GM23338 (cell line): Measurements from ENCODE around the gene FARS2. TPM values are rescaled to one million over a fixed set of nuclear protein-coding genes. Genes with fewer than 3 reads are reported as not detected.
"Not testable (repeated sequence)": the region's sequence is repeated elsewhere in the genome, so short reads cannot be mapped to it uniquely, and the experiment has no call there.

Experiments used
- ATAC-seq: fragments of 200-7000 bp; cut with Tn5 transposase; 3 replicates; pipeline ENCODE4 v1.9.1; 2020
- DNase-seq: peaks from one replicate; pipeline ENCODE4 v3.0.0-alpha.2; 2015; ENCODE audit warnings: low spot score
- H2AFZ ChIP-seq: fragments of 200-600 bp; sonication (generic); 2 replicates; pipeline ENCODE4 v1.8.0; 2016; ENCODE audit warnings: antibody characterized with exemption, mild to moderate bottlenecking, moderate library complexity
- H3F3A ChIP-seq: fragments of 200-600 bp; sonication (generic); replicated peaks from 2 replicates; pipeline ENCODE4 v1.8.0; 2017; ENCODE audit warnings: antibody characterized with exemption, mixed run types, low read depth
- H3K27ac ChIP-seq: fragments of 200-600 bp; sonication (generic); 2 replicates; pipeline ENCODE4 v1.6.1; 2016; ENCODE audit warnings: low read depth
- H3K27me3 ChIP-seq: fragments of 200-600 bp; sonication (generic); 2 replicates; pipeline ENCODE4 v1.8.0; 2016; ENCODE audit warnings: mild to moderate bottlenecking, mixed run types, moderate library complexity; ENCODE audit not compliant: insufficient read depth
- H3K36me3 ChIP-seq: fragments of 200-600 bp; sonication (generic); 2 replicates; pipeline ENCODE4 v1.8.0; 2016; ENCODE audit warnings: mild to moderate bottlenecking; ENCODE audit not compliant: insufficient read depth
- H3K4me1 ChIP-seq: fragments of 200-600 bp; sonication (generic); 2 replicates; pipeline ENCODE4 v1.8.0; 2016; ENCODE audit warnings: mild to moderate bottlenecking, moderate library complexity; ENCODE audit not compliant: insufficient read depth
- H3K4me2 ChIP-seq: fragments of 200-600 bp; sonication (generic); 2 replicates; pipeline ENCODE4 v1.7.1; 2017; ENCODE audit warnings: mixed run types
- H3K4me3 ChIP-seq: fragments of 200-600 bp; sonication (generic); 2 replicates; pipeline ENCODE4 v1.6.1; 2016; ENCODE audit warnings: mixed run types
- H3K79me2 ChIP-seq: fragments of 200-600 bp; sonication (generic); replicated peaks from 2 replicates; pipeline ENCODE4 v1.8.0; 2017; ENCODE audit warnings: mild to moderate bottlenecking; ENCODE audit not compliant: insufficient read depth
- H3K9me2 ChIP-seq: fragments of 200-600 bp; sonication (generic); 2 replicates; pipeline ENCODE4 v1.8.0; 2017; ENCODE audit not compliant: insufficient read depth
- H4K20me1 ChIP-seq: fragments of 200-600 bp; sonication (generic); replicated peaks from 2 replicates; pipeline ENCODE4 v1.8.0; 2017; ENCODE audit warnings: mild to moderate bottlenecking; ENCODE audit not compliant: insufficient read depth
- H3K27ac Mint-ChIP-seq: 2 replicates; pipeline ENCODE4 v1.8.0; 2020; ENCODE audit warnings: inconsistent platforms, mild to moderate bottlenecking, moderate library complexity, mixed read lengths
- H3K27me3 Mint-ChIP-seq: 3 replicates; pipeline ENCODE4 v1.8.0; 2022; ENCODE audit warnings: low read depth, mild to moderate bottlenecking, moderate library complexity, mixed read lengths, inconsistent platforms; ENCODE audit not compliant: insufficient read depth, poor library complexity
- H3K36me3 Mint-ChIP-seq: 3 replicates; pipeline ENCODE4 v1.8.0; 2021; ENCODE audit warnings: low read depth, mild to moderate bottlenecking, inconsistent platforms, moderate library complexity, mixed read lengths
- H3K4me1 Mint-ChIP-seq: 3 replicates; pipeline ENCODE4 v1.8.0; 2020; ENCODE audit warnings: mild to moderate bottlenecking, inconsistent platforms, mixed read lengths
- H3K4me3 Mint-ChIP-seq: 3 replicates; pipeline ENCODE4 v1.8.0; 2021; ENCODE audit warnings: moderate library complexity, mild to moderate bottlenecking, inconsistent platforms, mixed read lengths
- H3K9me3 Mint-ChIP-seq: 3 replicates; pipeline ENCODE4 v1.8.0; 2020; ENCODE audit warnings: moderate library complexity, mild to moderate bottlenecking, inconsistent platforms, mixed read lengths
- CREB1 ChIP-seq: fragments of 250-450 bp; sonication (Bioruptor Pico); IDR thresholded peaks from 2 replicates; pipeline ENCODE4 v1.5.0; 2020; ENCODE audit warnings: low read depth, mild to moderate bottlenecking, moderate library complexity
- EZH2 ChIP-seq: fragments of 200-600 bp; sonication (generic); IDR thresholded peaks from one replicate; pipeline ENCODE4 v1.8.0; 2017; ENCODE audit warnings: antibody characterized with exemption, mild to moderate bottlenecking, low read depth; ENCODE audit not compliant: unreplicated experiment
- JUNB ChIP-seq: IDR thresholded peaks from one replicate; pipeline ENCODE4 v1.6.1; 2016; ENCODE audit warnings: antibody characterized with exemption; ENCODE audit not compliant: unreplicated experiment
- NANOG ChIP-seq: IDR thresholded peaks from 2 replicates; pipeline ENCODE4 v1.6.1; 2016; ENCODE audit warnings: antibody characterized with exemption, borderline replicate concordance
- STAT1 ChIP-seq: IDR thresholded peaks from one replicate; pipeline ENCODE4 v1.6.1; 2016; ENCODE audit warnings: antibody characterized with exemption; ENCODE audit not compliant: unreplicated experiment
- ZNF331 ChIP-seq: fragments of 250-450 bp; sonication (Bioruptor Pico); IDR thresholded peaks from 2 replicates; pipeline ENCODE4 v1.5.0; 2020; ENCODE audit warnings: low read depth, mild to moderate bottlenecking, moderate library complexity
- polyA plus RNA-seq: library from polyadenylated mRNA; unstranded; fragments of >200 nt; fragmentation: Nextera tagmentation; extraction: Ambion mirVana; gene quantifications from 2 replicates; pipeline ENCODE4 v1.2.1, GENCODE V29; 2016
- total RNA-seq: library from RNA; depleted of rRNA; stranded (reverse); fragments of >200 nt; shearing (Covaris generic); gene quantifications from 2 replicates; pipeline ENCODE4 v1.2.3, GENCODE V29; 2014
- TF ChIP-seq, protein P1 (sequence below): fragments of 250-450 bp; sonication (Bioruptor Pico); IDR thresholded peaks from 2 replicates; pipeline ENCODE4 v1.5.0; 2020; ENCODE audit warnings: mild to moderate bottlenecking, moderate library complexity
- TF ChIP-seq, protein P2 (sequence below), 2 experiments: fragments of 200-600 bp in 1 of 2; sonication (generic) in 1 of 2; conservative IDR thresholded peaks; 2 replicates each; pipeline versions ENCODE4 v1.5.1 to v1.6.1; 2016 to 2017; ENCODE audit warnings: antibody characterized with exemption in 2 of 2, low read depth in 2 of 2, mild to moderate bottlenecking in 2 of 2, moderate library complexity in 1 of 2
- TF ChIP-seq, protein P3 (sequence below): IDR thresholded peaks from 2 replicates; pipeline ENCODE4 v1.6.1; 2016; ENCODE audit warnings: antibody characterized with exemption

FARS2 gene
- total and polyA plus RNA-seq, 2 experiments from 2014 or later = 7.6 to 19.0 TPM

DNA sequence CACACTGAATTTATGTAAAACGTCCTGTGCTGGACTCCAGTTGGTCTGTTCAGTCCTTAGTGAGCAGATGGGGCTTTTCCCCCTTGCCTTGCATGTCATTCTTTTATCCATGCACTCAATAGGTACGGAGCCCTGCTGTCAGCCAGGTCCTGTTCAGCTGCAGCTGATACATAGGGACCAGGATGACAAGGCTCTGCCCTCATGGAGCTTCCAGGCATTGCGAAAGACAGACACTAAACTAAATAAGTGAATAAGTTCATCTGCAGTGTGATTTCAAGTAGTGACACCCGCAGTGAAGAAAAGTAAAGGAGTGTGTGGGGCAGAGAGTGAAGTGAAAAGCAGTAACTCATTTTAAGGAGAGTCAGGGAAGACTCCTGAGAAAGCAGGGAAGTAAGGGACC is 421.2 kb downstream of the FARS2 start (continued):
- TF ChIP-seq NANOG (no peak), JUNB (no peak)
- TF ChIP-seq, protein P1, sequence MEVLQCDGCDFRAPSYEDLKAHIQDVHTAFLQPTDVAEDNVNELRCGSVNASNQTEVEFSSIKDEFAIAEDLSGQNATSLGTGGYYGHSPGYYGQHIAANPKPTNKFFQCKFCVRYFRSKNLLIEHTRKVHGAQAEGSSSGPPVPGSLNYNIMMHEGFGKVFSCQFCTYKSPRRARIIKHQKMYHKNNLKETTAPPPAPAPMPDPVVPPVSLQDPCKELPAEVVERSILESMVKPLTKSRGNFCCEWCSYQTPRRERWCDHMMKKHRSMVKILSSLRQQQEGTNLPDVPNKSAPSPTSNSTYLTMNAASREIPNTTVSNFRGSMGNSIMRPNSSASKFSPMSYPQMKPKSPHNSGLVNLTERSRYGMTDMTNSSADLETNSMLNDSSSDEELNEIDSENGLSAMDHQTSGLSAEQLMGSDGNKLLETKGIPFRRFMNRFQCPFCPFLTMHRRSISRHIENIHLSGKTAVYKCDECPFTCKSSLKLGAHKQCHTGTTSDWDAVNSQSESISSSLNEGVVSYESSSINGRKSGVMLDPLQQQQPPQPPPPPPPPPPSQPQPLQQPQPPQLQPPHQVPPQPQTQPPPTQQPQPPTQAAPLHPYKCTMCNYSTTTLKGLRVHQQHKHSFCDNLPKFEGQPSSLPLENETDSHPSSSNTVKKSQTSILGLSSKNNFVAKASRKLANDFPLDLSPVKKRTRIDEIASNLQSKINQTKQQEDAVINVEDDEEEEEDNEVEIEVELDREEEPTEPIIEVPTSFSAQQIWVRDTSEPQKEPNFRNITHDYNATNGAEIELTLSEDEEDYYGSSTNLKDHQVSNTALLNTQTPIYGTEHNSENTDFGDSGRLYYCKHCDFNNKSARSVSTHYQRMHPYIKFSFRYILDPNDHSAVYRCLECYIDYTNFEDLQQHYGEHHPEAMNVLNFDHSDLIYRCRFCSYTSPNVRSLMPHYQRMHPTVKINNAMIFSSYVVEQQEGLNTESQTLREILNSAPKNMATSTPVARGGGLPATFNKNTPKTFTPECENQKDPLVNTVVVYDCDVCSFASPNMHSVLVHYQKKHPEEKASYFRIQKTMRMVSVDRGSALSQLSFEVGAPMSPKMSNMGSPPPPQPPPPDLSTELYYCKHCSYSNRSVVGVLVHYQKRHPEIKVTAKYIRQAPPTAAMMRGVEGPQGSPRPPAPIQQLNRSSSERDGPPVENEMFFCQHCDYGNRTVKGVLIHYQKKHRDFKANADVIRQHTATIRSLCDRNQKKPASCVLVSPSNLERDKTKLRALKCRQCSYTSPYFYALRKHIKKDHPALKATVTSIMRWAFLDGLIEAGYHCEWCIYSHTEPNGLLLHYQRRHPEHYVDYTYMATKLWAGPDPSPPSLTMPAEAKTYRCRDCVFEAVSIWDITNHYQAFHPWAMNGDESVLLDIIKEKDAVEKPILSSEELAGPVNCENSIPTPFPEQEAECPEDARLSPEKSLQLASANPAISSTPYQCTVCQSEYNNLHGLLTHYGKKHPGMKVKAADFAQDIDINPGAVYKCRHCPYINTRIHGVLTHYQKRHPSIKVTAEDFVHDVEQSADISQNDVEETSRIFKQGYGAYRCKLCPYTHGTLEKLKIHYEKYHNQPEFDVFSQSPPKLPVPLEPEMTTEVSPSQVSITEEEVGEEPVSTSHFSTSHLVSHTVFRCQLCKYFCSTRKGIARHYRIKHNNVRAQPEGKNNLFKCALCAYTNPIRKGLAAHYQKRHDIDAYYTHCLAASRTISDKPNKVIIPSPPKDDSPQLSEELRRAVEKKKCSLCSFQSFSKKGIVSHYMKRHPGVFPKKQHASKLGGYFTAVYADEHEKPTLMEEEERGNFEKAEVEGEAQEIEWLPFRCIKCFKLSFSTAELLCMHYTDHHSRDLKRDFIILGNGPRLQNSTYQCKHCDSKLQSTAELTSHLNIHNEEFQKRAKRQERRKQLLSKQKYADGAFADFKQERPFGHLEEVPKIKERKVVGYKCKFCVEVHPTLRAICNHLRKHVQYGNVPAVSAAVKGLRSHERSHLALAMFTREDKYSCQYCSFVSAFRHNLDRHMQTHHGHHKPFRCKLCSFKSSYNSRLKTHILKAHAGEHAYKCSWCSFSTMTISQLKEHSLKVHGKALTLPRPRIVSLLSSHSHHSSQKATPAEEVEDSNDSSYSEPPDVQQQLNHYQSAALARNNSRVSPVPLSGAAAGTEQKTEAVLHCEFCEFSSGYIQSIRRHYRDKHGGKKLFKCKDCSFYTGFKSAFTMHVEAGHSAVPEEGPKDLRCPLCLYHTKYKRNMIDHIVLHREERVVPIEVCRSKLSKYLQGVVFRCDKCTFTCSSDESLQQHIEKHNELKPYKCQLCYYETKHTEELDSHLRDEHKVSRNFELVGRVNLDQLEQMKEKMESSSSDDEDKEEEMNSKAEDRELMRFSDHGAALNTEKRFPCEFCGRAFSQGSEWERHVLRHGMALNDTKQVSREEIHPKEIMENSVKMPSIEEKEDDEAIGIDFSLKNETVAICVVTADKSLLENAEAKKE (CRISPR knock-in tag) = no peak

DNA sequence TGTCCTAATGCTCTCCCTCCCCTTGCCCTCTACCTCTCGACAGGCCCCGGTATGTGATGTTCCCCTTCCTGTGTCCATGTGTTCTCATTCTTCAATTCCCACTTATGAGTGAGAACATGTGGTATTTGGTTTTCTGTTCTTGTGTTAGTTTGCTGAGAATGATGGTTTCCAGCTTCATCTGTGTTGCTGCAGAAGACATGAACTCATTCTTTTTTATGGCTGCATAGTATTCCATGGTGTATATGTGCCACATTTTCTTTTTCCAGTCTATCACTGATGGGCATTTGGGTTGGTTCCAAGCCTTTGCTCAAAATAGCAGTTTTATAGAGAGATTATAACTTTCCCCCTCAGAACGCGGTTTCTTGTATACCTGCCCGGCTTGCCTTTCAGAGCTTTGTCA is 422.4 kb downstream of the FARS2 start:
- not testable (repeated sequence) for H3K4me1 ChIP-seq, H3K27me3 Mint-ChIP-seq, H3K27ac Mint-ChIP-seq, H3K79me2 ChIP-seq, H3K27ac ChIP-seq, H3F3A ChIP-seq, ATAC-seq, H3K4me3 Mint-ChIP-seq, H3K27me3 ChIP-seq, H3K9me2 ChIP-seq, H3K36me3 Mint-ChIP-seq, H3K36me3 ChIP-seq, H2AFZ ChIP-seq, DNase-seq, H3K4me2 ChIP-seq, H3K4me3 ChIP-seq, H4K20me1 ChIP-seq
- Mint-ChIP-seq H3K9me3 (peaks cover 11% of the 10 kb centered on the region; the same call in 1 of the 3 replicates), H3K4me1 (peaks cover 16% of the 10 kb centered on the region)

DNA sequence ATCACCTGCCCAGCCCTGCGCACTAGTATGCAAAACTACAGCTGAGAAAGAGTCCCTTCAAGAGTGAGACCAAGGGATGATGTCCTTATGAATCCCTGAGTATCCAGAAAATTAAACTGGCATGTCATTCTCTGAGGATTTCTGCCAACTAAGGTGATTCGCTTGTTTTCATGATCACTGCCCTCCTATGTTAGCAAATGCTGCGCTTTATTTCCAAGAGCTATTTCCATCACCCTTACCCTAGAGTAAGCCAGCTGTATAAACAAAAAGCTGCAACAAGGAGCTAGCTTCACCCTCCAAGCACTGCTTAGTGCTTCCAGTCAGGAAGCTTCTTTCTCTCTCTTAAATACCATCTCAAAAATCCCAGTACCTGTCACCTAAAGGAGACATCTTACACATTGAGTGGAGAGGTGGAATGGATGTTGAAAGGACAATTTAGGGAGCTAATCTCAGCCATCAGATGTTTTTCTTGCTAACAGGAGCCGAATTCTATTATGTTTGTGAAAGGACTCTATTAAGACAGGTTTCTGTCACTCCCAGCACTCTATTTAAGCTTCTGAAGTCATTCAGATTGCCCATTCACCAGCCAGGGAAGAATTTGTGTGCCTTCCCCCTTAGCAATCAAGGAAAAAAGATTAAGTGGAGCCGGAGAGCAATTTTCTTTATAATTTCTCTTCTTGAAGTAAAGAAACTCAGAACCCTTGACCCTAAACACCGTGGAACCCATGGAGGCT is 423.2 kb downstream of the FARS2 start:
- Mint-ChIP-seq H3K9me3 (peaks cover 11% of the 10 kb centered on the region; the same call in 2 of the 3 replicates), H3K27ac (no peak overlapping the region), H3K4me1 (peaks cover 11% of the 10 kb centered on the region; the same call in 2 of the 3 replicates), H3K27me3 (no peaks in the 10 kb centered on the region), H3K36me3 (peaks cover 3% of the 10 kb centered on the region; the same call in 2 of the 3 replicates), H3K4me3 (no peak overlapping the region)
- Histone ChIP-seq H3K4me2 (no peak overlapping the region), H3K9me2 (no peaks in the 10 kb centered on the region), H3K27ac (no peak overlapping the region), H3K4me3 (no peak overlapping the region), H3F3A (no peaks in the 10 kb centered on the region), H3K79me2 (no peaks in the 10 kb centered on the region), H3K27me3 (no peaks in the 10 kb centered on the region), H3K36me3 (no peaks in the 10 kb centered on the region), H2AFZ (no peak overlapping the region), H4K20me1 (no peaks in the 10 kb centered on the region; the same call in 1 of the 2 replicates), H3K4me1 (peaks cover 1% of the 10 kb centered on the region; the same call in 1 of the 2 replicates)
- ATAC-seq (no peak), DNase-seq (no peak)
- no peak for TF ChIP-seq EZH2
- TF ChIP-seq, protein P2, sequence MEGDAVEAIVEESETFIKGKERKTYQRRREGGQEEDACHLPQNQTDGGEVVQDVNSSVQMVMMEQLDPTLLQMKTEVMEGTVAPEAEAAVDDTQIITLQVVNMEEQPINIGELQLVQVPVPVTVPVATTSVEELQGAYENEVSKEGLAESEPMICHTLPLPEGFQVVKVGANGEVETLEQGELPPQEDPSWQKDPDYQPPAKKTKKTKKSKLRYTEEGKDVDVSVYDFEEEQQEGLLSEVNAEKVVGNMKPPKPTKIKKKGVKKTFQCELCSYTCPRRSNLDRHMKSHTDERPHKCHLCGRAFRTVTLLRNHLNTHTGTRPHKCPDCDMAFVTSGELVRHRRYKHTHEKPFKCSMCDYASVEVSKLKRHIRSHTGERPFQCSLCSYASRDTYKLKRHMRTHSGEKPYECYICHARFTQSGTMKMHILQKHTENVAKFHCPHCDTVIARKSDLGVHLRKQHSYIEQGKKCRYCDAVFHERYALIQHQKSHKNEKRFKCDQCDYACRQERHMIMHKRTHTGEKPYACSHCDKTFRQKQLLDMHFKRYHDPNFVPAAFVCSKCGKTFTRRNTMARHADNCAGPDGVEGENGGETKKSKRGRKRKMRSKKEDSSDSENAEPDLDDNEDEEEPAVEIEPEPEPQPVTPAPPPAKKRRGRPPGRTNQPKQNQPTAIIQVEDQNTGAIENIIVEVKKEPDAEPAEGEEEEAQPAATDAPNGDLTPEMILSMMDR (conservative IDR thresholded peaks at IDR 0.05; ENCODE audit: low read depth in 2 of 2) = no peak
- TF ChIP-seq CREB1 (CRISPR knock-in tag) = no peak
- TF ChIP-seq JUNB = no peak
- no peak for TF ChIP-seq ZNF331 (CRISPR knock-in tag)
- TF ChIP-seq, protein P3, sequence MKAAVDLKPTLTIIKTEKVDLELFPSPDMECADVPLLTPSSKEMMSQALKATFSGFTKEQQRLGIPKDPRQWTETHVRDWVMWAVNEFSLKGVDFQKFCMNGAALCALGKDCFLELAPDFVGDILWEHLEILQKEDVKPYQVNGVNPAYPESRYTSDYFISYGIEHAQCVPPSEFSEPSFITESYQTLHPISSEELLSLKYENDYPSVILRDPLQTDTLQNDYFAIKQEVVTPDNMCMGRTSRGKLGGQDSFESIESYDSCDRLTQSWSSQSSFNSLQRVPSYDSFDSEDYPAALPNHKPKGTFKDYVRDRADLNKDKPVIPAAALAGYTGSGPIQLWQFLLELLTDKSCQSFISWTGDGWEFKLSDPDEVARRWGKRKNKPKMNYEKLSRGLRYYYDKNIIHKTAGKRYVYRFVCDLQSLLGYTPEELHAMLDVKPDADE = no peak
- no peak for TF ChIP-seq STAT1
